ENCODE data around the gene COL25A1. TPM values are rescaled to one million over a fixed set of nuclear protein-coding genes. Genes with fewer than 3 reads are reported as not detected.
A peak's percentile ranks its signal among the peaks of the same experiment; 100 is the strongest.

COL25A1 gene
- total RNA-seq, 1 donor = 6.9 TPM

DNA sequence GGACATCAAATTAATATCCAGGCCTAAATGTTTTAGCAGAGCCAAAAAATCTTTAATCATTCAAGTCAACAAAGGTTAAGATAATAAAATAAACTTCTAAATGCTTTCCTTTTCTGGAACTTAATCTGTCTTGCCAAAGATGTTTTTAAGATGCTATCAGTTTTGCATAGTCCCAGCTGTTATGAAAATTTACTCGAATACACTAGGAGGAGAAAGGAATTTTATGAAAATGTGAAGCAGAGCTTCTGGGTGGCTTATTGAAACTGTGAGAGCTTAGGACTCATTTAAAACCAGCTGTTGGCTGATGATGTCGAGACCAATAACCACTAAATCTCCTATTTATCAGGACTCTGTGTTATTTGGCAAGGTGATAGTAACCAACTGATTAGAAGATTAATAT lies 337.4 kb downstream of the COL25A1 start:
- TF ChIP-seq CTCF (IDR thresholded peaks at IDR 0.05; ENCODE audit: insufficient read depth, low read depth, low read length) = no peak
- peak; percentile 78 for DNase-seq (ENCODE audit: low read depth)
- H3K4me3 ChIP-seq (ENCODE audit: low read depth, low read length) = no peak overlapping the region

DNA sequence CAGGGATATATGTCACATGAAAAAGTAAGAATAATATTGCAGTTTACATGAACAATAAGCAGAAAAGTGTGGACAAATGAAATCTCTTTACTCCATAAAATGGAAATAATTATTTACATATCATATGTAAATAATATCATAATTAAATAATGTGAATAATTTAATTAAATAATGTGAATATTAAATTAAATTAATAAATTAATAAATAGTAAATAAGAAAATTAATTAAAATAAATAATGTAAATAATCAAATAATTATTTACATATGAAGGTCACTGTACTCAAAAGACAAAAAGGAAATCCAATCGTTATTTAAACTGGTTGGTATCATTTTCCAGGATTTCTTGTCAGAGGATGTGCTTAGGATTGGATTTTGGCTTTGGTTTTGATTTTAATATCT lies 338.5 kb downstream of the COL25A1 start:
- TF ChIP-seq CTCF (IDR thresholded peaks at IDR 0.05; ENCODE audit: insufficient read depth, low read depth, low read length) = no peak
- DNase-seq (ENCODE audit: low read depth) = no peak
- no peak overlapping the region for H3K4me3 ChIP-seq (ENCODE audit: low read depth, low read length)

- no peak for TF ChIP-seq CTCF (IDR thresholded peaks at IDR 0.05; ENCODE audit: insufficient read depth, low read depth, low read length)
- no peak for DNase-seq (ENCODE audit: low read depth)
- H3K4me3 ChIP-seq (ENCODE audit: low read depth, low read length) = no peak overlapping the region
Observed at GRCh38 chr4:108959491-108959890, 343.0 kb downstream of the COL25A1 start.

- no peak overlapping the region for H3K4me3 ChIP-seq (ENCODE audit: low read depth, low read length)
- DNase-seq (ENCODE audit: low read depth) = no peak
- no peak for TF ChIP-seq CTCF (IDR thresholded peaks at IDR 0.05; ENCODE audit: insufficient read depth, low read depth, low read length)
Observed at GRCh38 chr4:108954880-108955279, 347.6 kb downstream of the COL25A1 start.

DNA sequence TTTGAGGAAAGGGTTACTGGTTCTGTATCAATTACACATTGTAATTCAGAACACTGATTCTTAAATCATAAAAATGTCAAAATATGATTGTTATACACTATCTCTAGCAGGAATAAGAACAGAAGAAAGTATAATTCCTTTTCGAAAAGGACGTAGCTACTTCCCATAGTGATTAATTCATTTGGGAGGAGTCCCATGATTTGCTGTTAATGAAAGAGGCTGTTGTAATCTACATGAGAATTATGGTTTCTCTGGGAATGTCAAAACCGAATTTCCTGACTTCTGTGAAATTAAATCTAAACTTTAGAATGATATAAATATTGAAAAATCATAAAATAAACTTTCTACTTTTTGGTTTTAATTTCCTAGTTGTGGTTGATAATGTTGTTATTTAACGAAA lies 348.5 kb downstream of the COL25A1 start:
- no peak for TF ChIP-seq CTCF (IDR thresholded peaks at IDR 0.05; ENCODE audit: insufficient read depth, low read depth, low read length)
- H3K4me3 ChIP-seq (ENCODE audit: low read depth, low read length) = no peak overlapping the region
- DNase-seq (ENCODE audit: low read depth) = no peak

GRCh38 chr4:108950158-108950915 lies 352.1 kb downstream of the COL25A1 start:
- no peak for DNase-seq (ENCODE audit: low read depth)
- no peak overlapping the region for H3K4me3 ChIP-seq (ENCODE audit: low read depth, low read length)
- no peak for TF ChIP-seq CTCF (IDR thresholded peaks at IDR 0.05; ENCODE audit: insufficient read depth, low read depth, low read length)

GRCh38 chr4:108947526-108947925 lies 354.9 kb downstream of the COL25A1 start:
- no peak for DNase-seq (ENCODE audit: low read depth)
- no peak overlapping the region for H3K4me3 ChIP-seq (ENCODE audit: low read depth, low read length)
- TF ChIP-seq CTCF (IDR thresholded peaks at IDR 0.05; ENCODE audit: insufficient read depth, low read depth, low read length) = no peak
